Jurkat, Clone E6-1 (cell line): ENCODE results near the gene ZNF76.
A peak's percentile ranks its signal among the peaks of the same experiment; 100 is the strongest.
"Not testable (repeated sequence)": the region's sequence is repeated elsewhere in the genome, so short reads cannot be mapped to it uniquely, and the experiment has no call there.

Experiments
- DNase-seq: peaks from one replicate; pipeline ENCODE4 v3.0.0-alpha.2; 2011; ENCODE audit warnings: low read depth, low spot score
- H3K4me3 ChIP-seq: 2 replicates; pipeline ENCODE4 v1.5.1; 2011; ENCODE audit warnings: mild to moderate bottlenecking, low read length, control low read depth, moderate library complexity

ZNF76 gene

GRCh38 chr6:35294308-35294945 lies 34.9 kb downstream of the ZNF76 start:
- H3K4me3 ChIP-seq, result no peak overlapping the region
- peak; percentile 45 for DNase-seq

- H3K4me3 ChIP-seq, result no peak overlapping the region
- DNase-seq, result no peak
Measured at GRCh38 chr6:35295036-35295435, 35.5 kb downstream of the ZNF76 start.

- DNase-seq, result no peak
- H3K4me3 ChIP-seq, result no peak overlapping the region
Measured at GRCh38 chr6:35295521-35296315, 36.2 kb downstream of the ZNF76 start.

DNA sequence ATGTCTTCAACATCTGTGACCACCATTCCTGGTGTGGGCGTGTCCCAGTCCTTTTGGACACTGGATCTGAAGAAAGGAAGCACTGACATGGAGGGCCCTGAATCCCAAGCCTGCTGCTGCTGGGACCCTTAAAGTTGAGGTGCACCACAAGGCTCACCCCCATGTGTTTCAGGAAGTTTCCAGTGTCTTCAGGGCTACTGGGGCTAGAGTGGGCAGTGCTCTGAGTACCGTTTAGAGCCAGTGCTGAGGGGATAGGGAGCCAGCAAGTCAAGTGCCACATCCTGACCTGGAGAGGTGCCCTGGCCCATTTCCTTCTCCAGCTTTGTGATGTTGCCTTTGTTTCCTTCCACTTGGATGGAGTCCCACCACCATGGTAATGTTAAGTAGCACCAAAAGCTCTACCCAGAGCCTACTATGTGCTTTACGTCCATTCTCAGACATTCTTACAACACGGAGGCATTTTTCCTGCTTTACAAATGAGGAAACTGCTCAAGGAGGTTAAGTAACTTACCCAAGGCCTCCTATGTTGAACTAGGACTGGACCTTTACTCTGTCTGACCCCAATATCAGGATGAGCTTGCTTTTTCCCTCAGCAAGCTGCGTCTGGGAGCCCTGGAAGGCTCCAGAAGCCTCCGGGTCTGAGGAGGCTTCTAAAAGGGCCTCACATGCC lies 37.5 kb downstream of the ZNF76 start:
- no peak for DNase-seq
- peak overlapping the region; percentile 91 for H3K4me3 ChIP-seq

- H3K4me3 ChIP-seq, result peak within 1 kb of the TSS; percentile 91
Measured at GRCh38 chr6:35297601-35298481, 38.3 kb downstream of the ZNF76 start, which contains the start of gene DEF6. Gene DEF6, plus strand, starts transcription at chr6:35297818. Its CDS starts 39 bp downstream, at chr6:35297857.

DNA sequence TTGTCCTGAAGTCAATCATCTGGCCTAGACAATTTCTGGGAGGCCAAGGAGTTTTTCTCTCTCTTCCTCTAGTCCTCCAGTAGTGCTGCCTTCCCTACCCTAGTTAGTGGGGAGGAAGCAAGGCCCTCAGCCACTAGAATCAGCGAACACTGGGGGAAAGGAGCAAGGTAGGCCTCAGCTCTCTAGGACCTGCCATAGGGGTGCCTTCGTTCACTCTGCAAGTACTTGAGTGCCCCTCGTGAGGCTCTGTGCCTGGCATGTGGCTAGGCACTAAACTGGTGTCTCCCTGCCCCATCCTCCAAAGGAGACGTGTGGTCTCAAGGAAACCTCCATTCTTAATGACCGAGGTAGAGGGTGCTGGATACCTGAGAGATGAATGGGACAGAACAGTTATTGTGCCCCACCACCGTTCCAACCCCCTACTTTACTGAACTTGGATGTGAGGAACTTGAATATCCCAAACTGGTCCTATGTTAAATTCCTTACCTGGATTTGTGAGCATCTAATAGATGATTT lies 39.1 kb downstream of the ZNF76 start:
- peak overlapping the region; percentile 91 for H3K4me3 ChIP-seq
- peak; percentile 39 for DNase-seq

More at GRCh38 chr6:35297601-35298481, 38.3 kb downstream of the ZNF76 start, which contains the start of gene DEF6:
- peak; percentile 95 for DNase-seq

DNA sequence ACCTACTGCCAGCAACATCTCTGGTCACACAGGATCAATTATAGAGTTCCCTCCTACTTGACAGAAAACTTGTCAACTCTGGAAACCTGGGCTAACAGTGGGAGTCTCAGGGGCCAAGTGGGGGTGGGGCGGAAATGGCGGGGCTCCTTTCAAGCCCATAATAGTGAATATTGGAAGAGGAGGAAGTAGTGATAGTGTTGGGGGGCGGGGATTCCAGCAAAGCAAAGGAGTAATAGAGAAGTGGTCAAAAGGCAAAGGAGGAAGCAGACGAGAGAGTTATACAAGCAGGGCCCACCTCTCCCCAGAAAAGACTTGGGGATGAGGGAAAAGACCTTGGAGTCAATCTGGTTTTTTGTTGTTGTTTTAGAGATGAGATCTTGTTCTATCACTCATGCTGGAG lies 40.1 kb downstream of the ZNF76 start:
- H3K4me3 ChIP-seq, result peak overlapping the region; percentile 91

DNA sequence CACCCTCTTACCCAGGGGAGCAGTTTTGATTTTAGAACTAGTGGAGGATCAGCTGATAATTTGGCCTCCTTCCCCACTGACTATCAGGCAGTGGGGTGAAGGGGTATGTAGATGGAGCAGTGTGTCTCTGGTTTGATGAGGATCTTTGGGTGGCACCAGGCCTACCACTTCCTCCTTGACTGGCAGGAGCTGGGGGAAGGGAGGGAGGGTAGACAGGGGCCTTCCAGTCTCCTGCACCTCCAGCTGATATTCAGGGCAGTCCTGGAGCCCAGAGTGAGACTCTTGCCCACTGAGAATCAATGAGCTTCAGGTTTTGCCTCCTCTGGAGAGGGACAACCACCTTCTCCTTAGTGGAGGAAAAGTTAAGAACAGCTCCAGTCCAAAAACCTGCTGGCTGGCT lies 41.3 kb downstream of the ZNF76 start:
- peak; percentile 75 for DNase-seq
- peak overlapping the region; percentile 2 for H3K4me3 ChIP-seq

More for the DNA sequence above, 40.1 kb downstream of the ZNF76 start:
- no peak for DNase-seq

GRCh38 chr6:35302604-35303241 lies 43.2 kb downstream of the ZNF76 start:
- peak overlapping the region; percentile 38 for H3K4me3 ChIP-seq
- peak; percentile 80 for DNase-seq

DNA sequence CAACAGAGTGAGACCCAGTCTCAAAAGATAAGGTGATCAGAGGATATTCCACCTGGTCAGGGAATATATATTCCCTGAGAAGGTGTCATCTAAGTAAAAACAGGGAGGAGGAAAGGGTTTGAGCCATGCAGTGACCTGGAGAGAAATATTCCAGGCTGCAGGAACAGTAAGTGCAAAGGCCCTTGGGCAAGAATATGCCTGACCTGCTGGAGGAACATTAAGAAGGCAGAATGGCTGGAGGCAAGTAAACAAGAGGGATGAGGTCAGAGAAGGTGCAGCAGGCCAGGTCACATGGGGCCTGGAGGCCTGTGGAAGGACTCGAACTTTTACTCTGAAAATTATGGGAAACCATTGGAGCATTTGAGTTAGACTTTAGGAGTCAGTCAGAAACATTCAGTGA lies 44.8 kb downstream of the ZNF76 start:
- no peak overlapping the region for H3K4me3 ChIP-seq
- DNase-seq, result no peak

DNA sequence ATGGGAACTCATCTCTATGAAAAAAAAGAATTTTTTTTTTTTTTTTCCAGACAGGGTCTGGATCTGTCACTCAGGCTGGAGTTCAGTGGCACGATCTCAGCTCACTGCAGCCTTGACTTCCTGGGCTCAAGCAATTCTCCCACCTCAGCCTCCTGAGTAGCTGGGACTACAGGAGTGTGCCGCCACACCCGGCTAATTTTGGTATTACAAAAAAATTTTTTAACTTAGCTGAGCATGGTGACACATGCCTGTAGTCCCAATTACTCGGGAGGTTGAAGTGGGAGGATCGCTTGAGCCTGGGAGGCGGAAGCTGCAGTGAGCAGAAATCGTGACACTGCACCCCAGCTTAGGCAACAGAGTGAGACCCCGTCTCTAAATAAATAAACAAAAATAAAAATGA lies 45.6 kb downstream of the ZNF76 start:
- H3K4me3 ChIP-seq, result no peak overlapping the region
- DNase-seq, result no peak

DNA sequence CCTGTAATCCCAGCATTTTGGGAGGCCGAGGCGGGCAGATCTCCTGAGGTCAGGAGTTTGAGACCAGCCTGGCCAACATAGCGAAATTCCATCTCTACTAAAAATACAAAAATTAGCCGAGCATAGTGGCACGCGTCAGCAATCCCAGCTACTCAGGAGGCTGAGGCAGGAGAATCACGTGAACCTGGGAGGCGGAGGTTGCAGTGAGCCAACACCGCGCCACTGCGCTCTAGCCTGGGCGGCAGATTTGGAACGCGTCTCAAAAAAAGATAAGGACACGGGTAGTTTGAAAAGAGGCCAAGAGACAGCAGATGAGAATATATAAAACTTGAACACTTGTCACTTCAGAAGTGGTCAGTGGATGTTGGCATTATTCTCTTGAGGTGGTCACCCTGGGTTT lies 47.6 kb downstream of the ZNF76 start:
- not testable (repeated sequence) for DNase-seq, H3K4me3 ChIP-seq

DNA sequence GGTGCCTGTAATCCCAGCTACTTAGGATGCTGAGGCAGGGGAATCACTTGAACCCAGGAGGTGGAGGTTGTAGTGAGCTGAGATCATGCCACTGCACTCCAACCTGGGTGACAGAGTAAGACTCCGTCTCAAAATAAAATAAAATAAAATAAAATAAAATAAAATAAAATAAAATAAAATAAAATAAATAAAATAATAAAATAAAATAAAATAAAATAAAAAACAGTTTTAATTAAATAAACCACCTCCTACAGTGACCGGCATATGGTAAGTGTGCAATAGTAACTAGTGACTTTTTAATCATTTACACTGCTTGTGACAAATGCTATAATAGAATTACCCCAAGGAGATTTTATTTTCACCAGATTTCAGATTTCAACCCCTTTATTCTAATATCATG lies 49.0 kb downstream of the ZNF76 start:
- not testable (repeated sequence) for H3K4me3 ChIP-seq, DNase-seq

GRCh38 chr6:35309611-35310264 lies 50.2 kb downstream of the ZNF76 start:
- H3K4me3 ChIP-seq, result no peak overlapping the region
- no peak for DNase-seq

DNA sequence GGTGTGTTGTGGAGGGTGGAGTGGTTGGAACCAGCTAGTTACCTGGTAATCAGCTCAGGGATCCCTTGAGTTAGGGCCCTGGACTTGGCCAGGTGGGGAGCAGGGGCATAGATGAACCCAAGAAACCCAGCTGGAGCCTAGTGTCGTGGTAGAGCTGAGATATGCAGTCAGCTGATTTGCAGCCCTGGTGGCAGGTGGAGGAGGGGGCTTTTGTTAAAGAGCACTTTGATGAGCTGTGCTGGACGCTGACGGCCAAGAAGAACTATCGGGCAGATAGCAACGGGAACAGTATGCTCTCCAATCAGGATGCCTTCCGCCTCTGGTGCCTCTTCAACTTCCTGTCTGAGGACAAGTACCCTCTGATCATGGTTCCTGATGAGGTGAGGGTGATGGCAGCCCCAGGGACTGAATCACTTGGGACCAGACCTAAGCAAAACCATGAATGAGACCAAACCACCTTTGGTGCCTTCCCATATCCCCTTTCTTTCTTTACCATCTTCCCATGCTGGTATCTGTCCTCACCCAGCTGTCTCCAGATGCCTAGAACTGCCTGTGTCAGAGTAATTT lies 50.8 kb downstream of the ZNF76 start:
- no peak for DNase-seq
- H3K4me3 ChIP-seq, result no peak overlapping the region

DNA sequence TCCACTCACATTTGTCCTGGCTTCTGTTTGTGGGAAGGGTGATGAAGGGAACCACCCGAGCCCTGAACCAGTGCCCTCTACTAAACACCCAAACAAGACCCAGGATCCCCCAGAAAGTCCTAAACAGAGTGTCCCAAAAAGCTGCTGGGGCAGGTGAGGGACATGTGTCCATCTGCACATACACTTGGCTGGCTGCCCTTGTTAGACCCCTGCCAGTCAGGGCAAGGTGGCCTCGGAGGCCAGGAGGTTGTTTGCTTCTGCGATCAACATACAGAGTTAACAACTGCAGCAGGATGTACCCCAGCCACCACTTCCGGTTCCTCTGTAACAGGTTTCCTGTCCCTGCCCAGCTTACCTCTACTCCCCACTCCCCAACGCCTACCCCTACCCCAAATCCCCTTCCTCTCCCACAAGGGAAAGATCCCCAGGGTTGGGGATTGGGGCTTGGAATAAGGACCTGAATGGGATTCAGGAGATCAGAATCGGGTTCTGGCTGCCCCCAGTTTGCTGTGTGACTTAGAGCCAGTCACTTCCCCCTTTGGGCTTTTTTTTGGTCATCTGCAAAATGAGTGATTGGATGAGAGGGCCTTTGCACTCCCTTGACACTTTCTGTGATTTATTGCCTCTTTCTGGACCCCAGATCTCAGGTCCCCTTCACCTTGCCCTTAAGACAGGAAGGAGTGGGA lies 52.0 kb downstream of the ZNF76 start:
- peak; percentile 86 for DNase-seq
- peak overlapping the region; percentile 48 for H3K4me3 ChIP-seq
